CD4-positive, alpha-beta T cell treated with Interleukin-15 for 4 hours (primary cell): Measurements from ENCODE around the gene KCNQ1OT1.

Experiments
- DNase-seq: peaks from one replicate; pipeline ENCODE4 v3.0.0-alpha.2; 2020; ENCODE audit warnings: low spot score

Gene KCNQ1OT1

GRCh38 chr11:2666828-2667570 is 32.8 kb downstream of the KCNQ1OT1 start:
- DNase-seq: no peak

GRCh38 chr11:2666401-2666741 is 33.4 kb downstream of the KCNQ1OT1 start:
- DNase-seq: no peak

GRCh38 chr11:2665526-2666400 is 34.0 kb downstream of the KCNQ1OT1 start:
- DNase-seq: no peak

- DNase-seq: no peak
Observed at GRCh38 chr11:2664791-2665525, 34.8 kb downstream of the KCNQ1OT1 start.

- no peak for DNase-seq
Observed at GRCh38 chr11:2664376-2664775, 35.4 kb downstream of the KCNQ1OT1 start.

GRCh38 chr11:2663915-2664314 is 35.9 kb downstream of the KCNQ1OT1 start:
- no peak for DNase-seq

GRCh38 chr11:2663506-2663905 is 36.3 kb downstream of the KCNQ1OT1 start:
- no peak for DNase-seq

GRCh38 chr11:2662430-2663299 is 37.1 kb downstream of the KCNQ1OT1 start:
- no peak for DNase-seq

- DNase-seq: no peak
Observed at GRCh38 chr11:2662024-2662312, 37.8 kb downstream of the KCNQ1OT1 start.

- no peak for DNase-seq
Observed at GRCh38 chr11:2661173-2662023, 38.4 kb downstream of the KCNQ1OT1 start.

GRCh38 chr11:2660357-2660939 is 39.3 kb downstream of the KCNQ1OT1 start:
- no peak for DNase-seq

- no peak for DNase-seq
Observed at GRCh38 chr11:2657697-2658284, 42.0 kb downstream of the KCNQ1OT1 start.

GRCh38 chr11:2656859-2657258 is 42.9 kb downstream of the KCNQ1OT1 start:
- no peak for DNase-seq

- no peak for DNase-seq
Observed at GRCh38 chr11:2655834-2656622, 43.8 kb downstream of the KCNQ1OT1 start.

- DNase-seq: no peak
Observed at GRCh38 chr11:2655016-2655719, 44.6 kb downstream of the KCNQ1OT1 start.

- DNase-seq: no peak
Observed at GRCh38 chr11:2653930-2654739, 45.7 kb downstream of the KCNQ1OT1 start.

GRCh38 chr11:2653198-2653551 is 46.6 kb downstream of the KCNQ1OT1 start:
- DNase-seq: no peak
